GM12872 (cell line): ENCODE data around the gene IMPA2.

Experiments
- CTCF ChIP-seq: IDR thresholded peaks from 3 replicates; pipeline ENCODE4 v1.5.1; 2011; ENCODE audit warnings: low read depth, mild to moderate bottlenecking, low read length, moderate library complexity; ENCODE audit not compliant: insufficient read depth

Gene IMPA2

GRCh38 chr18:12056034-12056883 is 75.0 kb downstream of the IMPA2 start:
- no peak for TF ChIP-seq CTCF

DNA sequence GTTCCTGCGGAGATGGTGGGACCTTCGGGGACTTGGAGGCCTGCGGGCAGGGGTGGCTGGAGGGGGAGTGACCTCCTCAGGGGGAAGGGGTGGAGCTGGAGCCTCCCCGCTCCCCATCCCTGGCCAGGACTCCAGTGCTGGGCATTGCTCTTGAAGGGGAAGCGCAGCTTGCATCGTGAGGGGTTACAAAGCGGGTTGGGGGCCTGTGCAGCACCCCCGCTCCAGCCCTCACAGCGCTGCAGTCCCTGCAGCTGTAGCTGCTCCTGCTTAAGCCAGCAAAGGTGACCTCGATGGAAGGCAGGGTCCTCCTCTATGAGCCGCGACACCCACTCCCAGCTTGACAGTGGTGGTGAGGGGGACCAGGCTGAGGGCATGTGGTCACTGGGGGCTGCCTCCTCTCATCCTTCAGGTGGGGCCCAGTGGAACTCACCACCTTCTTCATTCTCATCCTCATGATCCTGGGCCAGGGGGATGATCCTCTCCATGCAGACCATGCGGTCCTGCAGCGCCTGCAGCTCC is 75.6 kb downstream of the IMPA2 start:
- no peak for TF ChIP-seq CTCF

DNA sequence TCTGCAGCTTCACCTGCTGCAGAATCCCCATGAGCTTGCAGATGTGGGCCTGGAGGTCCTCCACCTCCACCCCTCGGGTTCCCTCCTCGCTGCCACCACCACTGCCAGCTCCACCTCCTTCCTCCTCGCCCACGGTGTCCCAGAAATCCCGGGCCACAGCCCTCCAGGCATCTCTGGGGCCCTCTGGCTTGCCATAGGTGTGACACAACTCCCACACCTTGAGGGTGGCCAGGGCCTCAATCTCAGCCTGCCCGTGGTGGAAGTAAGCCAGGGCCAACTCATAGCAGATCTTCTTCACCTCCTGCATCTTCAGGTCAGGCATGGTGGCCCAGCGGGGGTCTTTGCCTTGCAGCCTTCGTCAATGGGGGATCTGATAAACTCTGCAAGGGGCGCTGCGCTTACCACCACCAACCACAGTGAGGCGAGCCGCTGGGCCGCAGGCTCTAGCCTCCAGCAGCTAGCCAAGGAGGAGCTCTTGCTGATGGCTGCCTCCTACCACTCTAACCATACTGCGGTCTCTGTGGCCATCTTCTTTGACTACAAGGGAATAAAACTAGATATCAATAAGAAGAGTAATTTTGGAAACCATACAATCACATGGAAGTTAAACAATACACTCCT is 76.2 kb downstream of the IMPA2 start:
- peak; percentile 30; the same call in 2 of the 3 replicates for TF ChIP-seq CTCF

- no peak for TF ChIP-seq CTCF
These were observed 78.3 kb downstream of the IMPA2 start for GRCh38 chr18:12059334-12060181.

DNA sequence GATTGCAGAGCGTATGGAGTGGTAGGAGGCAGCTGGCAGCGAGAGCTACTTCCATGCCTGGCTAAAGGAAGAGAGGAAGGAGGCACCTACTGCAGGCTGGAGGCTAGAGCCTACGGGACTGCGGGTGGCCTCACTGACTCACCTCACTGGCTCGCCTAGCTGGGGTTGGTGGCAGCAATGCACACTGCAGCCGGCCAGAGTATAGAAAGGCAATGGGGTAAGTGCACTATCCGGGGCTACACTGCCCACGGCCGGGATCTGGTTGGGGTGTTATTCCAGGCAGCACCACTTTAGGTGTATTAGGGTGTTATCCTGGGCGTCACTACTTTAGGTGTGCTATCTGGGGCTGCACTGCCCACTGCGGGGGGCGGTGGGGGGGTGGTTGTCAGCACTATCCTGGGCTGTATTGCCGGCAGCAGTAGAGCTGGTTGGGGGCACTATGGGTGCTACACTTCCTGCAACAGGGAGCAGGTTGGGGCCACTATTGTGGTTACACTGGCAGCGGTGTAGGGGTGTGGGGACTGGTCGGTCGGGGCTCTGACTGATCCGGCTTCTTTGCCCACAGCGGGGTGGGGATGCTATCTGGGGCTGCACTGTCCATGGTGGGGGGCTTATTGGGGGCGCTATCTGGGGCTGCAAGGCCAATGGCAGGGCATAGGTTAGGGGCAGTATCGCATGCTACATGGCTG is 79.0 kb downstream of the IMPA2 start:
- no peak for TF ChIP-seq CTCF

GRCh38 chr18:12061685-12062084 is 80.4 kb downstream of the IMPA2 start:
- TF ChIP-seq CTCF, result no peak
